Measurements from ENCODE around the gene TNXB.
"Not testable (repeated sequence)": the region's sequence is repeated elsewhere in the genome, so short reads cannot be mapped to it uniquely, and the experiment has no call there.

The TNXB gene

DNA sequence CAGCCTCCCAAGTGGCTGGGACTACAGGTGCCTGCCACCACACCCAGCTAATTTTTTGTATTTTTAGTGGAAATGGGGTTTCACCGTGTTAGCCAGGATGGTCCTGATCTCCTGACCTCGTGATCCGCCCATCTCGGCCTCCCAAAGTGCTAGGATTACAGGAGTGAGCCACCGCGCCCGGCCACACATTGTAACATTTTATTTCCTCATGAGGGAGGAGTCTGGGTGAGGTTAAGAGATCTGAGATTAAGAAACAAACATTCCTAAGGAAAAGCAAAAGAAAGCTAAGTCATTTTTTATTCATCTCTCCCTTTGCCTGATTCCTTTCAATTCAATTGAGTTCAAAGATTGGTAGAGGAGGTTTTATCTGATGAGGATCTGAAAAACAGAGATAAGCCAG is 35.1 kb upstream of the TNXB start:
- not testable (repeated sequence) for DNase-seq (ENCODE audit: low read depth in 2 of 2)

GRCh38 chr6:32140420-32141046 is 31.4 kb upstream of the TNXB start:
- no peak for DNase-seq (ENCODE audit: low read depth in 2 of 2)

DNA sequence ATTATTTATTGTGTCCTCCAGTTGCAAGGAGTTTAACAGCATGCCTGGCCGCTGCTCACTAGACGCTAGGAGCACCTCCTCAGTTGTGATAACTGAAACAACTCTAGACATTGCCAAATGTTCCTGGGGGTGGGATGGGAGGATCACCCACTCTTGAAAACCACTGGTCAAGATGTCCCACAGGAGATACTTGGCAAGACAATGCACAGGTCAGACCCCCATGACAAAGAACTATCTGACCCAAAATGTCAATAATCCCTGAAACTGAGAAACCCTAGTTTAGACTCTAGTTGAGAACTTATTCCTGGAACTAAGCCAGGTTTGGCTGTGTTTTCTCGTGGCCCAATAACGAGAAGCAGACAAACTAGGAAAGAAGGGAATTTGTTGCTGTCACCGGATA is 30.5 kb upstream of the TNXB start:
- DNase-seq (ENCODE audit: low read depth in 2 of 2) = no peak

GRCh38 chr6:32137454-32137853 is 28.3 kb upstream of the TNXB start:
- DNase-seq (ENCODE audit: low read depth in 2 of 2) = no peak

DNA sequence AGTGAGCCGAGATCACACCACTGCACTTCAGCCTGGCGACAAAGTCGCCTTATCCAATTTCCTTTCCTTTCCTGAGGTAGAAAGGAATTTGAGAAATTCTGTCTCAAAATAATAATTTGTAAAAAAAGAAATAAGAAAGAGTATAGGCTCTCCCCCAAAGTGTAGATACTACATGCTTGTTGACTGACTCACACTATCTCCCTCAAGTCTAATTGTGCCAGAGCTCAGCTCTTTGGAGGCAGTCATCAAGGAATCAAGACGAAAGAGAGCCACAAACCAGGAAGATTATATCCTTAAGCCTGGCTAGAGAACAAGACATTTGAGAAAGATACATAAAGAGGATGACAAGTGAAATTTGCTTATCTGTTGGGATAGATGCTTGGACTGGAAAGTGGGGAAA is 24.6 kb upstream of the TNXB start:
- no peak for DNase-seq (ENCODE audit: low read depth in 2 of 2)

DNA sequence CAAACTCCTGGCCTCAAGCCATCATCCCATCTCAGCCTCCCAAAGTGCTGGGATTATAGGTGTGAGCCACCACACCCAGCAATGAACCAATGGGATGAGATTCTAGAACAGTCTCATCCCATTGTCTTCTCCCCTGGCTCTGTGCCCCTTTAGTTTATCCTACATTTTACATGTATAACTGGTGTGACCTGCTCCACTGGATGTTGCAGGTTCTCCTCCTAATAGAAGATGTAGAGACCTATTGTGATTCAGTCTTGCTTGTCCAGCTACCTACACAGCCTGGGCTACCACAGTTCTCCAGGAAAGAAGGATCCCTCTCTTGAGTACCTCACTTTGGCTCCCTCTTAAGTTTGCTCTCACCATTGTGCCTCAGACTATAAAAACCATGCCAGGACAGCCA is 23.0 kb upstream of the TNXB start:
- DNase-seq (ENCODE audit: low read depth in 2 of 2) = no peak

GRCh38 chr6:32131439-32131948 is 22.4 kb upstream of the TNXB start:
- DNase-seq (ENCODE audit: low read depth in 2 of 2) = no peak

GRCh38 chr6:32129297-32130088 is 20.4 kb upstream of the TNXB start:
- DNase-seq (ENCODE audit: low read depth in 2 of 2) = no peak

GRCh38 chr6:32128751-32129296 is 19.7 kb upstream of the TNXB start:
- DNase-seq (ENCODE audit: low read depth in 2 of 2) = no peak

- peak; percentile 99 for DNase-seq (ENCODE audit: low read depth in 2 of 2)
Measured at GRCh38 chr6:32127717-32128592, 18.8 kb upstream of the TNXB start, which contains the start of gene ATF6B. Gene ATF6B (minus strand): TSS chr6:32128246. CDS start chr6:32128207, 39 bp downstream.

GRCh38 chr6:32127409-32127716 is 18.2 kb upstream of the TNXB start:
- DNase-seq (ENCODE audit: low read depth in 2 of 2) = no peak

DNA sequence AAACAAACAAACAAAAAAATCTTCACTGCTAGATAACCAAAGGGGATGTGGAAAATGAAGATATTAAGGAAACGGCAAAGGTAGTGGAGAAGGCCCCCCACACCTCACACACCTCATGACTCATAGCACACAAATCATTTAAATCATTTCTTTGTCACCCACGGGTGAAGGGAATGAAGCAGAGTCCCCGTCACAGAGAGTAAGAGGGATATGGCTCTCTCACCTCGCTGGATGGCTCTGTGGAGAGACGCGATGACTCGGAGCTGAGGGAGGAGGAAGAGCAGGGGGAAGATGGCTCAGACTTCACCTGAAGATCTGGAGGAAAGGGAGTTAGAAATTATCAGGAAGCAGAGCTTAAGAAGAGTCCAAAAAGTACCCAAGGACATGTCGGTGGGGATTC is 17.7 kb upstream of the TNXB start:
- DNase-seq (ENCODE audit: low read depth in 2 of 2) = no peak

DNA sequence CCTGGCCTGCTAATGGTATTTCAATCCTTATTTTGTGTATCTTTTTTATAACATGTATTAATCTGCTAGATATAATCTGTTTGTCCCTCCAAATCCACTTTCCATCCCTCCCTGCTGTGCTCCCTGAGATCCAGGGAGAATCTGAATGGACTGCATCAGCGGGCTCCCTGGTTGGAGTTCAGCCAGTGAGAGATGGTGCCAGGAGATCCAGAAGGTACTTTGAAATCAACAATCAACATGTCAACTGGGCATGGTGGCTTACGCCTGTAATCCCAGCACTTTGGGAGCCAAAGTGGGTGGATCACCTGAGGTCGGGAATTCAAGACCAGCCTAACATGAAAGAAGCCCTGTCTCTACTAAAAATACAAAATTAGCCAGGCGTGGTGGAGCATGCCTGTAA is 14.5 kb upstream of the TNXB start:
- no peak for DNase-seq (ENCODE audit: low read depth in 2 of 2)

DNA sequence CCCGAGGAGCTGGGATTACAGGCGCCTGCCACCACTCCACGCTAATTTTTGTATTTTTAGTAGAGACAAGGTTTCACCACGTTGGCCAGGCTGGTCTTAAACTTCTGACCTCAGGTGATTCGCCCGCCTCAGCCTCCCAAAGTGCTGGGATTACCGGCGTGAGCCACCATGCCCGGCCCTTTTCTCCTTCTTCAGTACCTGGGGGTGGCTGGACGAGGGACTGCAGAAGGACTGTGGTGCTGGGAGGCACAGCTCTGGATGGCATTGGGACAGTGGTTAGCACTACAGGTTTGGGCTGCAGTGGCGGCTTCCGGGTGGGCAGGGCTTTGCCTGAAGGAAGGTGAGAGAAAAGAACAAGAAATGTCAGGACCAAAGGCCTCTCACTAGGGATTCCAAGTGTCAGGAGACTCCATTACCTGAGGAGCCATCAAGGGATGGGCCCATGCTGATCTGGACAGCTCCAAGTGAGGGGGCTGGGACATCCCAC is 11.5 kb upstream of the TNXB start:
- no peak for DNase-seq (ENCODE audit: low read depth in 2 of 2)

- DNase-seq (ENCODE audit: low read depth in 2 of 2) = peak in 1 of 2 experiments; percentile 60
Measured at GRCh38 chr6:32118782-32119628, 9.9 kb upstream of the TNXB start.

GRCh38 chr6:32117461-32117860 is 8.3 kb upstream of the TNXB start:
- no peak for DNase-seq (ENCODE audit: low read depth in 2 of 2)

DNA sequence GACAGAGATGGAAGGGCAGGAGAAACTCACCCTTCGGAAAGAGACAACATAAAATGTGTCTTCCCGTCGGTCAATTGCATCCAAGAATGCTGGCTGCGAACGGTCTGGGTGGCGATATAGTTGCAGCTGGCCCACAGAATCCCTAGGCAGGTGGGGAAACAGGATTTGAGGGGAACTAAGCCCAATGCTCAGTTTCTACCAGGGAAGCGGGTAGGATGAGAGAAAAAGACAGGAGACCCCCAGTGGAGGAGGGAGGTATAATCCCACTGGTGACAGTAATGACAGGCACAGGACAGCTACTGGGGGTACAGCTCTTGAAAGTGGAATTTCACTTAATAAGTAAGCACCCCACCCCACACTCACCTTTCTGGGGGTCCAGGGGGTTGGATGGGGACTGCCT is 7.5 kb upstream of the TNXB start:
- DNase-seq (ENCODE audit: low read depth in 2 of 2) = no peak

DNA sequence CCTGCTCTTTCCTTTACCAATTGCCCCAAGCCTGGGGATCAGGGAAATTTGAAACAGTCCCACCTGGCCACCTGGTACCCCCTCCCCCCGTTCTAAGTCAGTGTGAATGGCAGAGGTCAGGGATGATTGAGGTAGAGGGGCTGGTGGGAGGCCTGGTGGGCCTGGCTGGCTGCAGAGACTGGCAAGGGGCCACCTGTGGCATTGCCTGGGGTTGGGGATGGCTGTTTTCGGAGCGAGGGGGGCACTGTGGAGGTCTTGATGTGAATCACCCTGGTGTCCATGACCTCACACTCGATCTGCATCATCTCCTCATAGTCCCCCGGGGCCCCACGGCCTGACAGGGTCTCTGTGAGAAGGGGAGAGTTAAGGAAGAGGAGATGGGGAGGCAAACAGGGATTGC is 6.5 kb upstream of the TNXB start:
- DNase-seq (ENCODE audit: low read depth in 2 of 2) = no peak

GRCh38 chr6:32114796-32115195 is 5.7 kb upstream of the TNXB start:
- DNase-seq (ENCODE audit: low read depth in 2 of 2) = no peak

DNA sequence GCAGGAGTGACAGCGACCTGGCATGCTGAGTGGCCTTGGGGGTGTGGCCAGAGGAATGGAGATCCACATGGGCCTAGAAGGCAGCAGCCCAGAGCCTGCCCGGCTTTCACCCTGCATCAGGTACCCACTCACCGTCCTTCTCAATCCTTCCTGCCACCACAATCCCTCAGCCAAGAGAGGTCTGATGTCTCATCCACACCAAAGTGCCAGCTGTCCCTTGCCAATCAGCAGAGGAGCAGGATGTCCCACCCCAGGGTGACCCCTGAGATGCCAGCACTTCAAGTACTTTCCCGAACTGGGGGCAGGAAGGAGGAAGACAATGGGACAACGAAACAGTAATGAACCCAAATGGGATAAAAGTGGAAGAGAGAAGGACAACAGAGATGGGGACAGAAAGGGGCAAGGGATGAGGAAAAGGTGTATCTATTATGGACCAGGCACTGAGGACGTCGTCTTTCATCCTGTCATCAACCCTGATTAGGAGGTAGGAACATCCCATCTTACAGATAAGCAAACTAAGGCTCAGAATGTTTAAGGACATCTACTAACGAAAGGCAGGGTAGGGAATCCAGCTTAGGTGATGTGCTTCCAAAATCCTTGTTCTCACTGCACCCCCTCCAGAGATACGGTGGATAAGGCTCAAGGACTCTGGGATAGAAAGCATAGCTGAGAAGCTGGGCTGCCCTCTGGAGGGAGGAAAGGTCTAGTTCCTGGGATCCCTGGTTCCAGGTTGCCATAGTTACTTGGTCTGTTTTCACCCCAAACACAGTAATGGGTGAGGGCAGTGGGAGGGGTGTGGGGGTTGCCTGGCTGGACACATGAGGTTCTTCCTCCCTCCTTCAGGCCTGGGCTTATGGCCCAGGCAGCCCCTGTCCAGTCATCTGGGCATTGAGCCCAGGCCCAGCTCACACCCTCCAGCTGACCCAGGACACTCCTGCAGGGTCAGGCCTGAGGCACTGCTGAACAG is 4.5 kb upstream of the TNXB start:
- no peak for DNase-seq (ENCODE audit: low read depth in 2 of 2)
